ENCODE results near the gene DNAI7. TPM values are rescaled to one million over a fixed set of nuclear protein-coding genes. Genes with fewer than 3 reads are reported as not detected.

DNAI7 gene
- polyA plus RNA-seq, 10 donors: 0.26 to 0.83 (median 0.47) TPM

- DNase-seq: no peak
These were observed 94.5 kb downstream of the DNAI7 start for GRCh38 chr12:25100194-25101091.

GRCh38 chr12:25099010-25099409 is 96.0 kb downstream of the DNAI7 start:
- no peak for DNase-seq

- DNase-seq: no peak
These were observed 105.2 kb downstream of the DNAI7 start for GRCh38 chr12:25089738-25090137.

GRCh38 chr12:25087596-25087995 is 107.4 kb downstream of the DNAI7 start:
- no peak for DNase-seq

- no peak for DNase-seq
These were observed 110.1 kb downstream of the DNAI7 start for GRCh38 chr12:25084816-25085215.

GRCh38 chr12:25083211-25083610 is 111.7 kb downstream of the DNAI7 start:
- no peak for DNase-seq

- DNase-seq: no peak
These were observed 112.3 kb downstream of the DNAI7 start for GRCh38 chr12:25082628-25083027.

GRCh38 chr12:25079393-25079792 is 115.6 kb downstream of the DNAI7 start:
- no peak for DNase-seq

GRCh38 chr12:25074954-25075353 is 120.0 kb downstream of the DNAI7 start:
- DNase-seq: no peak

- DNase-seq: no peak
These were observed 120.8 kb downstream of the DNAI7 start for GRCh38 chr12:25074113-25074512.

- DNase-seq: no peak
These were observed 121.9 kb downstream of the DNAI7 start for GRCh38 chr12:25072906-25073650.

- DNase-seq: no peak
These were observed 123.6 kb downstream of the DNAI7 start for GRCh38 chr12:25071366-25071765.

- DNase-seq: no peak
These were observed 125.7 kb downstream of the DNAI7 start for GRCh38 chr12:25069224-25069623.

- no peak for DNase-seq
These were observed 129.9 kb downstream of the DNAI7 start for GRCh38 chr12:25065035-25065434.

- no peak for DNase-seq
These were observed 130.9 kb downstream of the DNAI7 start for GRCh38 chr12:25063873-25064628.

- DNase-seq: no peak
These were observed 136.3 kb downstream of the DNAI7 start for GRCh38 chr12:25058658-25059058.

Other genes with a start within 250 kb of the DNAI7 start
- gene BCAT1, start 246.1 kb downstream of the DNAI7 start, polyA plus RNA-seq (ENCODE audit: insufficient read length in 10 of 10): 10 to 100 TPM; 29.0 to 68.1 (median 49.9) TPM
- 10 to 100 TPM; 24.9 to 35.0 (median 30.3) TPM for gene ETFRF1, start 77 bp upstream of the DNAI7 start, polyA plus RNA-seq (ENCODE audit: insufficient read length in 10 of 10)
- gene KRAS, start 55.8 kb upstream of the DNAI7 start, polyA plus RNA-seq (ENCODE audit: insufficient read length in 10 of 10): 10 to 100 TPM; 16.7 to 24.6 (median 21.1) TPM